GM20000 (cell line): ENCODE measurements around the gene MAP4K2.

ENCODE experiments used
- DNase-seq: peaks from one replicate; pipeline ENCODE4 v3.0.0; 2012; ENCODE audit warnings: low spot score
- CTCF ChIP-seq: IDR thresholded peaks from 2 replicates; pipeline ENCODE4 v1.5.1; 2012; ENCODE audit warnings: mild to moderate bottlenecking, control low read depth; ENCODE audit errors: extremely low read depth, missing control alignments

The MAP4K2 gene

GRCh38 chr11:64791781-64792291, 11.2 kb downstream of the MAP4K2 start:
- TF ChIP-seq CTCF = no peak
- DNase-seq = no peak

GRCh38 chr11:64790205-64791095, 12.6 kb downstream of the MAP4K2 start:
- TF ChIP-seq CTCF = no peak
- DNase-seq = no peak

GRCh38 chr11:64789331-64790204, 13.4 kb downstream of the MAP4K2 start:
- TF ChIP-seq CTCF = no peak
- no peak for DNase-seq

- DNase-seq = no peak
- no peak for TF ChIP-seq CTCF
These were observed 14.4 kb downstream of the MAP4K2 start for GRCh38 chr11:64788321-64789215.

GRCh38 chr11:64787526-64788320, 15.3 kb downstream of the MAP4K2 start:
- peak; percentile 60 for TF ChIP-seq CTCF
- DNase-seq = peak; percentile 78

- DNase-seq = no peak
These were observed 16.7 kb downstream of the MAP4K2 start for GRCh38 chr11:64786308-64786707.

More at GRCh38 chr11:64786308-64786707, 16.7 kb downstream of the MAP4K2 start:
- TF ChIP-seq CTCF = no peak
